ENCODE data around the gene LAMB2.

- no peak for TF ChIP-seq POLR2AphosphoS5 (IDR thresholded peaks at IDR 0.05; ENCODE audit: borderline replicate concordance, low read depth, low read length)
- TF ChIP-seq EZH2 (IDR thresholded peaks at IDR 0.05): no peak
- TF ChIP-seq FOXP2 (optimal IDR thresholded peaks at IDR 0.05; ENCODE audit: control extremely low read depth, extremely low read length, insufficient read depth): no peak
Measured at GRCh38 chr3:49122886-49123545, 9.8 kb downstream of the LAMB2 start.

Measured in SK-N-MC (cell line).